CMK (cell line): ENCODE measurements around the gene SERTAD4.
A peak's percentile ranks its signal among the peaks of the same experiment; 100 is the strongest.
"Not testable (repeated sequence)": the region's sequence is repeated elsewhere in the genome, so short reads cannot be mapped to it uniquely, and the experiment has no call there.

Source experiments
- DNase-seq: peaks from one replicate; pipeline ENCODE4 v3.0.0-alpha.2; 2010; ENCODE audit warnings: low read depth

The SERTAD4 gene

GRCh38 chr1:210232511-210233215, at the start of gene SERTAD4:
Gene SERTAD4 (plus strand): TSS chr1:210232796. CDS start chr1:210237961, 5,165 bp downstream.
- no peak for DNase-seq

GRCh38 chr1:210185063-210185462, 47.5 kb upstream of the SERTAD4 start:
- no peak for DNase-seq

GRCh38 chr1:210187849-210188606, 44.6 kb upstream of the SERTAD4 start:
- not testable (repeated sequence) for DNase-seq

- no peak for DNase-seq
Measured at GRCh38 chr1:210189426-210189825, 43.2 kb upstream of the SERTAD4 start.

GRCh38 chr1:210195635-210196160, 36.9 kb upstream of the SERTAD4 start:
- no peak for DNase-seq

GRCh38 chr1:210196266-210196665, 36.3 kb upstream of the SERTAD4 start:
- peak; percentile 22 for DNase-seq

GRCh38 chr1:210198840-210199239, 33.8 kb upstream of the SERTAD4 start:
- no peak for DNase-seq

- DNase-seq, result no peak
Measured at GRCh38 chr1:210200124-210200736, 32.4 kb upstream of the SERTAD4 start.

- DNase-seq, result no peak
Measured at GRCh38 chr1:210201681-210202080, 30.9 kb upstream of the SERTAD4 start.

- no peak for DNase-seq
Measured at GRCh38 chr1:210207597-210208450, 24.8 kb upstream of the SERTAD4 start.

- DNase-seq, result no peak
Measured at GRCh38 chr1:210213335-210213734, 19.3 kb upstream of the SERTAD4 start.

- no peak for DNase-seq
Measured at GRCh38 chr1:210214573-210215409, 17.8 kb upstream of the SERTAD4 start.

- no peak for DNase-seq
Measured at GRCh38 chr1:210217482-210217881, 15.1 kb upstream of the SERTAD4 start.

- DNase-seq, result no peak
Measured at GRCh38 chr1:210218047-210218446, 14.5 kb upstream of the SERTAD4 start.

- no peak for DNase-seq
Measured at GRCh38 chr1:210222340-210223006, 10.1 kb upstream of the SERTAD4 start.

- no peak for DNase-seq
Measured at GRCh38 chr1:210223226-210223904, 9.2 kb upstream of the SERTAD4 start.

GRCh38 chr1:210228158-210228557, 4.4 kb upstream of the SERTAD4 start:
- no peak for DNase-seq

- DNase-seq, result no peak
Measured at GRCh38 chr1:210230149-210230695, 2.4 kb upstream of the SERTAD4 start.

GRCh38 chr1:210231846-210232510, 618 bp upstream of the SERTAD4 start:
- no peak for DNase-seq
